GM19351 (cell line): ENCODE data around the gene ANAPC5.
"Not testable (repeated sequence)": the region's sequence is repeated elsewhere in the genome, so short reads cannot be mapped to it uniquely, and the experiment has no call there.

Experiments
- ATAC-seq: cut with Tn5 transposase; IDR thresholded peaks from one replicate; pipeline ENCODE4 v1.9.1; 2021; ENCODE audit warnings: mild to moderate bottlenecking, moderate library complexity; ENCODE audit not compliant: unreplicated experiment

The ANAPC5 gene

GRCh38 chr12:121351820-121352681 is at the start of gene ANAPC5:
Gene ANAPC5 (minus strand): TSS chr12:121352411. CDS start chr12:121352340, 71 bp downstream.
- ATAC-seq, result peak; percentile 99

GRCh38 chr12:121400332-121401139 is 48.3 kb upstream of the ANAPC5 start:
- peak; percentile 52 for ATAC-seq

- peak; percentile 90 for ATAC-seq
Observed at GRCh38 chr12:121399391-121400331, 47.5 kb upstream of the ANAPC5 start, which contains the start of gene RNF34. Gene RNF34 (plus strand): TSS chr12:121400118. CDS start chr12:121400213, 95 bp downstream.

- ATAC-seq, result no peak
Observed at GRCh38 chr12:121398355-121398754, 46.1 kb upstream of the ANAPC5 start.

- ATAC-seq, result no peak
Observed at GRCh38 chr12:121397521-121397920, 45.3 kb upstream of the ANAPC5 start.

- no peak for ATAC-seq
Observed at GRCh38 chr12:121392325-121392716, 40.1 kb upstream of the ANAPC5 start.

- peak; percentile 50 for ATAC-seq
Observed at GRCh38 chr12:121391619-121392324, 39.6 kb upstream of the ANAPC5 start.

- no peak for ATAC-seq
Observed at GRCh38 chr12:121390856-121391255, 38.6 kb upstream of the ANAPC5 start.

- no peak for ATAC-seq
Observed at GRCh38 chr12:121388421-121388981, 36.3 kb upstream of the ANAPC5 start.

GRCh38 chr12:121384891-121385290 is 32.7 kb upstream of the ANAPC5 start:
- ATAC-seq, result not testable (repeated sequence)

- no peak for ATAC-seq
Observed at GRCh38 chr12:121383601-121384021, 31.4 kb upstream of the ANAPC5 start.

- no peak for ATAC-seq
Observed at GRCh38 chr12:121379945-121380344, 27.7 kb upstream of the ANAPC5 start.

GRCh38 chr12:121378736-121379135 is 26.5 kb upstream of the ANAPC5 start:
- no peak for ATAC-seq

- ATAC-seq, result no peak
Observed at GRCh38 chr12:121376754-121377697, 24.8 kb upstream of the ANAPC5 start.

- ATAC-seq, result not testable (repeated sequence)
Observed at GRCh38 chr12:121374945-121375584, 22.9 kb upstream of the ANAPC5 start.

- ATAC-seq, result not testable (repeated sequence)
Observed at GRCh38 chr12:121374336-121374735, 22.1 kb upstream of the ANAPC5 start.

- ATAC-seq, result no peak
Observed at GRCh38 chr12:121373755-121374154, 21.5 kb upstream of the ANAPC5 start.

GRCh38 chr12:121371404-121371803 is 19.2 kb upstream of the ANAPC5 start:
- ATAC-seq, result no peak
